ENCODE measurements around the gene CMTR2. TPM values are rescaled to one million over a fixed set of nuclear protein-coding genes. Genes with fewer than 3 reads are reported as not detected.
"Not testable (repeated sequence)": the region's sequence is repeated elsewhere in the genome, so short reads cannot be mapped to it uniquely, and the experiment has no call there.

CMTR2 gene
- total and polyA plus RNA-seq, 7 donors = 4.8 to 25.7 (median 15.5) TPM

DNA sequence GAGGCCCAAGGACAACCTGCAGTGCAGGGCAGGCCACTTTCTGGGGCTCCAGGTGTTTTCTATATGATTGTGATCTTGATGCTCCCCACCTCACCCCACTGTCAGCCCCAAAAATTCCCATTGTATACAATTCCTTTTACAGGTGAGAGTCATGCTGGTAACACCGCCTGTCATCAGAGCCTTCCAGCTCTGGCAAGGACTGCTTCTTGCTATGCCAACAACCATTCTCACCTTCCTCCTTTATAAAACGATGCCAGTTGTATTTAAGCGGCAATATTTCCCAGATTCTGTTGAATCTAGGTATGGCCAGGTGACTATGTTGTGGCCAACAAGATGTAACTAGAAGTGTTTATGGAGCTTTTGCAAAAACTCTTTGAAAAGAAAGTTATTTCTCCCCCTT is 38.9 kb upstream of the CMTR2 start:
- Histone ChIP-seq H3K27ac (no peak overlapping the region), H3K4me3 (no peak overlapping the region), H3K4me1 (no peaks in the 10 kb centered on the region), H3K27me3 (no peaks in the 10 kb centered on the region), H3K36me3 (no peaks in the 10 kb centered on the region), H3K9me3 (peaks cover 0 to 2% (median 0%) of the 10 kb centered on the region in 4 donors)
- no peak for DNase-seq
- no peak for TF ChIP-seq POLR2A (IDR thresholded peaks at IDR 0.05)
- TF ChIP-seq, protein P1, sequence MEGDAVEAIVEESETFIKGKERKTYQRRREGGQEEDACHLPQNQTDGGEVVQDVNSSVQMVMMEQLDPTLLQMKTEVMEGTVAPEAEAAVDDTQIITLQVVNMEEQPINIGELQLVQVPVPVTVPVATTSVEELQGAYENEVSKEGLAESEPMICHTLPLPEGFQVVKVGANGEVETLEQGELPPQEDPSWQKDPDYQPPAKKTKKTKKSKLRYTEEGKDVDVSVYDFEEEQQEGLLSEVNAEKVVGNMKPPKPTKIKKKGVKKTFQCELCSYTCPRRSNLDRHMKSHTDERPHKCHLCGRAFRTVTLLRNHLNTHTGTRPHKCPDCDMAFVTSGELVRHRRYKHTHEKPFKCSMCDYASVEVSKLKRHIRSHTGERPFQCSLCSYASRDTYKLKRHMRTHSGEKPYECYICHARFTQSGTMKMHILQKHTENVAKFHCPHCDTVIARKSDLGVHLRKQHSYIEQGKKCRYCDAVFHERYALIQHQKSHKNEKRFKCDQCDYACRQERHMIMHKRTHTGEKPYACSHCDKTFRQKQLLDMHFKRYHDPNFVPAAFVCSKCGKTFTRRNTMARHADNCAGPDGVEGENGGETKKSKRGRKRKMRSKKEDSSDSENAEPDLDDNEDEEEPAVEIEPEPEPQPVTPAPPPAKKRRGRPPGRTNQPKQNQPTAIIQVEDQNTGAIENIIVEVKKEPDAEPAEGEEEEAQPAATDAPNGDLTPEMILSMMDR (IDR thresholded peaks at IDR 0.05) = no peak
- no peak for TF ChIP-seq POLR2AphosphoS5 (IDR thresholded peaks at IDR 0.05)
- no peak for TF ChIP-seq EP300 (IDR thresholded peaks at IDR 0.05)
- intact Hi-C loops (cut with DNase I) = no loop called here
- WGBS, 2 donors = 86 to 89% methylated on average over 3 of the region's 3 CpGs

DNA sequence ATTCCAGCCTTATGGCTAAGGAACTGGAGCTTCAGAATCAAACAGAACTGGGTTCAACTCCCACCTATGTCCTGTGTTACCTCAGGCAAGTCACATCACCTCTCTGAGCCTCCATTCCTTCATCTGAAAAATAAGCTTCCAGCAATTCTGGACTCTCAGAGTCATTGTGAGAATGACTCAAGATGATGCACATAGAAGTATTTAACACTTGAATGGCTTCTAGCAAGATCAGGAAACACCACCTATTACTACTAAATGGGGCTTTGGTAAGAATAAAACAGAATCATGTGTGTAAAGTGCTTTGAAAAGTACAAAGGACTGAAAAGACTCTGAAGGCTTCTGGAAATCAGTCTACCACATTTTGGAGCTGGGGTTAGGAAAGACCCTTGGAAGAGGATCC is 38.5 kb upstream of the CMTR2 start:
- no peak overlapping the region for H3K4me3 ChIP-seq
- H3K9me3 ChIP-seq = peaks cover 0 to 2% (median 0%) of the 10 kb centered on the region in 4 donors
- no peak for TF ChIP-seq POLR2AphosphoS5 (IDR thresholded peaks at IDR 0.05)
- TF ChIP-seq POLR2A (IDR thresholded peaks at IDR 0.05) = no peak
- no peak for TF ChIP-seq EP300 (IDR thresholded peaks at IDR 0.05)
- H3K27me3 ChIP-seq = no peaks in the 10 kb centered on the region
- H3K36me3 ChIP-seq = no peaks in the 10 kb centered on the region
- H3K27ac ChIP-seq = no peak overlapping the region
- H3K4me1 ChIP-seq = no peaks in the 10 kb centered on the region
- intact Hi-C loops (cut with DNase I) = no loop called here
- no peak for DNase-seq

DNA sequence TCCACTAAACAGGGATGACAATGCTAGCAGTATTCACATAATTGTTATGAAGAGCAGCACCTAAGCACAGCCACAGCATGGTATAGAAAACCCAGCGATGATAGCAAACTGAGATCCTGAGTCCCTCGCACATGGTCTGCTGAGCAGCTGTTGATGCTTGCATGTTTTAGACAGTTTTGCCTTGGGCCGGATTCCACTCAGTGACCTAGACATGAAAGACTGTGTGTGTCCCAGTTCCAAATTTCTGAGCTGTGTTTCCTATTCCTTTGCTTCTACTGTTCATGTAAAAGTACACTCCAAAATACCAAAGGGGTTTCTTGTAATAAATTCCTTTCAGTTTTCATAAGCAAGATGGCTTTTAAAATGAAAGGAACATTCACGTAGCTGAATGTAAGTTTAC is 30.8 kb upstream of the CMTR2 start:
- no peak for DNase-seq
- intact Hi-C loops (cut with DNase I) = no loop called here
- Histone ChIP-seq H3K4me1 (no peaks in the 10 kb centered on the region), H3K9me3 (no peaks in the 10 kb centered on the region), H3K36me3 (no peaks in the 10 kb centered on the region), H3K4me3 (no peak overlapping the region), H3K27me3 (no peaks in the 10 kb centered on the region), H3K27ac (no peak overlapping the region)
- WGBS, 2 donors = 78 to 84% methylated on average over 4 of the region's 4 CpGs
- TF ChIP-seq, protein P1 (IDR thresholded peaks at IDR 0.05) = no peak
- TF ChIP-seq POLR2AphosphoS5 (IDR thresholded peaks at IDR 0.05) (no peak), POLR2A (IDR thresholded peaks at IDR 0.05) (no peak), EP300 (IDR thresholded peaks at IDR 0.05) (no peak)

DNA sequence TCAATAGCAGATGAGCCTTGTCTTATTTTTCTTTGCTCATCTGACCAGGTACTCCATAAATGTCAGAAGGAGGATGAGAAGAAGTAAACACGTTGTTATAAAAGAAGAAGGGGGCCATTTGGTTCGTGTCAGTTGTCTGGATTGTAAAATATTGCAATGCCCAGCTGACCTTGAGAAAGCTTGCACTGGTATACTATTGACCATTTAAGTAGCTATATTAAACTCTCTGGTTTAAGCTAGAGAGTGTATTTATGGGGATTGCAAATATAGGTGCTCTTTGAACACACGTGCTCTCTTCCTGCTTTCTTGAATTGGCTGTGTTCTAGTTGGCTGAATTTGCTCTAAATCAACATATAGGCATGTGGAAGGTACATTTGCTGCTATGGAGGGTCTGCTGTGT is 26.1 kb upstream of the CMTR2 start:
- Histone ChIP-seq H3K4me3 (no peak overlapping the region), H3K4me1 (no peaks in the 10 kb centered on the region), H3K27me3 (peaks cover 0 to 11% (median 0%) of the 10 kb centered on the region in 3 donors), H3K9me3 (no peaks in the 10 kb centered on the region), H3K36me3 (no peaks in the 10 kb centered on the region), H3K27ac (no peak overlapping the region)
- intact Hi-C loops (cut with DNase I) = no loop called here
- WGBS, 2 donors = 10 to 27% methylated on average over 3 of the region's 3 CpGs
- TF ChIP-seq POLR2A (IDR thresholded peaks at IDR 0.05) = no peak
- TF ChIP-seq EP300 (IDR thresholded peaks at IDR 0.05) = no peak
- no peak for TF ChIP-seq POLR2AphosphoS5 (IDR thresholded peaks at IDR 0.05)
- TF ChIP-seq, protein P1 (IDR thresholded peaks at IDR 0.05) = no peak
- no peak for DNase-seq

DNA sequence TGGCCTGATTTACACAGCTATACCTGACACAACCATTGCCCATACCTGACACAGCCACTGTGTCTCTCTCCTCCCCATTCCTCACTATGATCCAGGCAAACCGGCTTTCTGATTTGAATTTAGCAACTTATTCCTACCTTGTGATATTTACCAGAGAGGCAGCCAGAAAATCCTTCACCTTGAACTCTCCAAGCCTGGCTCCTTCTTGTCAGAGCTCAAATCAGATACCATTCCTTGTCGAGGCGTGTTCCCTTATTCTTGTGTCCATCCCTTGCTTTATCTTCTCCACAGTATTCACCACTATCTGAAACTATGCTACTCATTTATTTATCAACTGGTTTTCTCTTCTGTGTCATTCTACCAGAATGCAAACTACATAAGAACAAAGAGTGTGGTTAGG is 24.4 kb upstream of the CMTR2 start:
- H3K36me3 ChIP-seq; H3K9me3 ChIP-seq; H3K4me3 ChIP-seq; H3K4me1 ChIP-seq; DNase-seq; H3K27ac ChIP-seq; intact Hi-C loops (cut with DNase I): not testable (repeated sequence)
- WGBS, 2 donors = 66 to 79% methylated on average over 3 of the region's 3 CpGs
- peaks cover 0 to 11% (median 4%) of the 10 kb centered on the region in 3 donors for H3K27me3 ChIP-seq

DNA sequence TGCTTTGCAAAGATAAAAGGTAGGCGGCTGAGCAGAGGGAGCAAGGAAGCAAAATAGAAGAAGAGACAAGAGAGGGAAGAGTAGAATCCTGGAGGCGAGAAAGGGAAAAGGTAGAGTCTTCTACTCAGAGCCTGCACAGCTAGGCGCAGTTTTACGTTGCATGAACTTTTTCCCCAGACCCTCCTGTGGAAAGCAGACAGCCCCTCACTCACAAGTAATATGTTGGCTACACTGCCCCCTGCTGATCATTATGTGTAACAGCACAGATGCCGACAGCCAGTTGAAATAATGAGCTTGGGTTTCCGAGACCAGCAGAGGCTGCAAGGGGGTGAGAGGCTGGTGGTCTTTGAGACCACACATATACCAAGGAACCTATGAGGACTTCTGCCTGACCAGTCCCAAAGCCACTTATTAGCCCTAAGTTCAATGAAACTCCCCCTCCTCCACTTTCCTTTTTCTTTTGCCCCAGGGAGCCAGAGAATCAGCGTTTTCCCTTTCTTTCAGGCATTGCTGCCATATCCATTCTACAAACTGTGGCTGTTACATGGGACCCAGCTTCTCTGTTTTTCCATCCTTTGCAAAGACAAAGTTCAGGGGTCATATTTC is 22.5 kb upstream of the CMTR2 start:
- no peak overlapping the region for H3K4me3 ChIP-seq
- no peak for DNase-seq
- H3K36me3 ChIP-seq = no peaks in the 10 kb centered on the region
- H3K9me3 ChIP-seq = no peaks in the 10 kb centered on the region
- TF ChIP-seq POLR2A (IDR thresholded peaks at IDR 0.05) (no peak), EP300 (IDR thresholded peaks at IDR 0.05) (no peak)
- TF ChIP-seq, protein P1 (IDR thresholded peaks at IDR 0.05) = peak in 3 of 4 experiments; percentile 43 to 64 (median 46)
- no peak overlapping the region for H3K27ac ChIP-seq
- H3K4me1 ChIP-seq = no peaks in the 10 kb centered on the region
- intact Hi-C loops (cut with DNase I) = no loop called here
- peaks cover 0 to 11% (median 4%) of the 10 kb centered on the region in 3 donors for H3K27me3 ChIP-seq
- 21 to 22% methylated on average over 7 of the region's 7 CpGs for WGBS, 2 donors

Measured in sigmoid colon (tissue), 7 donors.